Lung (tissue), 12 donors: ENCODE measurements around the gene FZR1. TPM values are rescaled to one million over a fixed set of nuclear protein-coding genes. Genes with fewer than 3 reads are reported as not detected.

Source experiments
- ATAC-seq: fragments of 200-7000 bp; cut with Tn5 transposase; one replicate; pipeline ENCODE4 v1.9.1; 2020; ENCODE audit warnings: moderate number of reproducible peaks; ENCODE audit not compliant: insufficient read depth, low FRiP score
- DNase-seq, 3 donors: peaks; one replicate each; pipeline ENCODE4 v3.0.0-alpha.2; 2013 to 2017
- H3K27ac ChIP-seq, 2 donors: one replicate each; pipeline ENCODE4 v1.5.1; 2013; ENCODE audit warnings: mild to moderate bottlenecking in 2 of 2, moderate library complexity in 2 of 2, control low read depth in 1 of 2, inconsistent platforms in 1 of 2, low read depth in 1 of 2, low read length in 1 of 2
- H3K27me3 ChIP-seq, 3 donors: one replicate each; pipeline ENCODE4 v1.5.1; 2013; ENCODE audit warnings: low read length in 2 of 3; ENCODE audit not compliant: control insufficient read depth in 3 of 3, insufficient read depth in 3 of 3
- H3K36me3 ChIP-seq, 4 donors: one replicate each; pipeline ENCODE4 v1.5.1; 2013; ENCODE audit warnings: low read length in 4 of 4, mild to moderate bottlenecking in 1 of 4, moderate library complexity in 1 of 4; ENCODE audit not compliant: control insufficient read depth in 4 of 4, insufficient read depth in 4 of 4
- H3K4me1 ChIP-seq, 5 donors: one replicate each; pipeline ENCODE4 v1.5.1; 2013; ENCODE audit warnings: low read length in 5 of 5, mild to moderate bottlenecking in 2 of 5, moderate library complexity in 1 of 5; ENCODE audit not compliant: control insufficient read depth in 5 of 5, insufficient read depth in 5 of 5
- H3K4me3 ChIP-seq: one replicate; pipeline ENCODE4 v1.5.1; 2013; ENCODE audit warnings: mild to moderate bottlenecking, control low read depth, moderate library complexity
- H3K9ac ChIP-seq, 2 donors: one replicate each; pipeline ENCODE4 v1.5.1; 2013; ENCODE audit warnings: low read length in 2 of 2, control low read depth in 1 of 2; ENCODE audit not compliant: insufficient read depth in 1 of 2
- H3K9me3 ChIP-seq, 4 donors: one replicate each; pipeline ENCODE4 v1.5.1; 2013; ENCODE audit warnings: low read length in 3 of 4, mild to moderate bottlenecking in 1 of 4, moderate library complexity in 1 of 4; ENCODE audit not compliant: control insufficient read depth in 4 of 4, insufficient read depth in 3 of 4
- CTCF ChIP-seq: IDR thresholded peaks from 2 replicates; pipeline ENCODE4 v1.5.1; 2012; ENCODE audit warnings: mild to moderate bottlenecking; ENCODE audit errors: control extremely low read depth, extremely low read depth
- WGBS, 2 donors: extraction: QIAGEN DNeasy Blood & Tissue Kit; methylation state at CpG; one replicate each; pipeline ENCODE4 v1.1.7; 2013; 5-methylcytosine and 5-hydroxymethylcytosine counted together
- polyA plus RNA-seq, 2 donors: library from polyadenylated mRNA; stranded (reverse); fragments of 200-250 nt; gene quantifications; one replicate each; pipeline ENCODE4 v1.2.1, GENCODE V29; 2013
- total RNA-seq, 2 donors: library from RNA; depleted of rRNA in 1 of 2; stranded (reverse); fragments of >200 nt in 1 of 2; gene quantifications; one replicate each; pipeline ENCODE4 v1.2.1, GENCODE V29; 2014 to 2021
- donor health status: control.
- donor health status: control.
- donor health status: Bipolar disorder and iron deficiency.
- donor health status: healthy.
- donor health status: DM: yes; HTN: yes; CAD: no.

The FZR1 gene
- total and polyA plus RNA-seq, 4 donors, result 20.0 to 45.8 (median 28.3) TPM

GRCh38 chr19:3537438-3538240 lies 31.5 kb downstream of the FZR1 start:
- Histone ChIP-seq H3K9ac (no peak overlapping the region), H3K9me3 (no peaks in the 10 kb centered on the region), H3K27me3 (no peaks in the 10 kb centered on the region), H3K27ac (no peak overlapping the region), H3K36me3 (peaks cover 0 to 52% (median 11%) of the 10 kb centered on the region in 4 donors), H3K4me3 (no peak overlapping the region), H3K4me1 (peaks cover 0 to 11% (median 0%) of the 10 kb centered on the region in 5 donors)
- no peak for TF ChIP-seq CTCF
- WGBS, 2 donors, result 69 to 82% methylated on average over 22 of the region's 22 CpGs
- no peak for ATAC-seq
- DNase-seq, result no peak

DNA sequence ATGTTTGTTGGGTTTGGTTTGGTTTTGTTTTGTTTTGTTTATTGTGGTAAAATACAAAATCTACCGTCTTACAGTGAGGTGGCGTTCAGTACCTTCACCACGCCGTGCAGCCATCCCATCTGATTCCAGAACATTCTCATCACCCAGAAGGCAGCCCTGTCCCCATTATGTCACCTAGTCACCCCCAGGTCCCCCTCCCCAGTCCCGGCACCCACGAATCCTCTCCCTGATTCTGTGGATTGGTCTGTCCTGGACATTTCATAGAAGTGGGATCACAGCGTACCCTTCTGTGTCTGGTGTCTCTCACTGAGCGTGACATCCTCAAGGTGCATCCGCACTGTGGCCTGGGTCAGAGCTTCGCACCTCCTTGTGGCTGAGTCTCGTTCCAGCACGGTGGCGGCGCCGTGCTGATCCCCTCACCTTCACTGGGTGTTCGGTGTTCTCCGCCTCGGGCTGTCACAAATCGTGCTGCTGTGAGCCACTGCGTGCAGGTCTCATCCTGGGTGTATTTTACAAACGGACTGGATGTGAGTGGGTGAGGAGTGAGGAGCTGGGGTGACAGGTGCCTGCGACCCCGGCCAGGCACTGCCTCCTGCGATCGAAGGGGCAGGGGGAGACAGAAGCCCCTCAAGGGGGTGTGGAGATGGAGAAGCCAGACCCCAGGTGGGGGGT lies 32.3 kb downstream of the FZR1 start:
- H3K27ac ChIP-seq, result no peak overlapping the region
- H3K9ac ChIP-seq, result no peak overlapping the region
- no peaks in the 10 kb centered on the region for H3K9me3 ChIP-seq
- TF ChIP-seq CTCF, result no peak
- H3K4me3 ChIP-seq, result no peak overlapping the region
- whole genome bisulfite sequencing, 2 donors, result 81 to 90% methylated on average over 25 of the region's 25 CpGs
- ATAC-seq (no peak), DNase-seq (no peak)
- H3K4me1 ChIP-seq, result peaks cover 0 to 11% (median 0%) of the 10 kb centered on the region in 5 donors
- no peaks in the 10 kb centered on the region for H3K27me3 ChIP-seq
- peaks cover 0 to 49% (median 8%) of the 10 kb centered on the region in 4 donors for H3K36me3 ChIP-seq

- H3K27me3 ChIP-seq, result no peaks in the 10 kb centered on the region
- 70 to 77% methylated on average over 25 to 28 of the region's 28 CpGs for WGBS, 2 donors
- peaks cover 0 to 48% (median 6%) of the 10 kb centered on the region in 4 donors for H3K36me3 ChIP-seq
Measured at GRCh38 chr19:3538965-3539755, 33.0 kb downstream of the FZR1 start, which contains the start of gene TEKTIP1. TEKTIP1 (plus strand) TSS chr19:3539174; CDS start chr19:3539178, 4 bp downstream.

More at GRCh38 chr19:3538965-3539755, 33.0 kb downstream of the FZR1 start, which contains the start of gene TEKTIP1:
- DNase-seq, result peak; percentile 41 to 57 (median 46)
- peaks cover 0 to 11% (median 0%) of the 10 kb centered on the region in 5 donors for H3K4me1 ChIP-seq
- TF ChIP-seq CTCF, result no peak
- H3K27ac ChIP-seq, result no peak within 1 kb of the TSS
- ATAC-seq, result no peak
- H3K9ac ChIP-seq, result no peak within 1 kb of the TSS
- H3K9me3 ChIP-seq, result no peaks in the 10 kb centered on the region
- no peak within 1 kb of the TSS for H3K4me3 ChIP-seq
